Naive thymus-derived CD4-positive, alpha-beta T cell (primary cell): ENCODE results near the gene SPATA17. TPM values are rescaled to one million over a fixed set of nuclear protein-coding genes. Genes with fewer than 3 reads are reported as not detected.

Source experiments
- ATAC-seq: fragments of 150-1000 bp; cut with Tn5 transposase; 2 replicates; pipeline ENCODE4 v1.10.0; 2021; ENCODE audit warnings: mild to moderate bottlenecking, moderate library complexity
- CTCF ChIA-PET: fragments of 350-600 bp; sonication (Branson Sonifier 250); formaldehyde crosslinking; loops from one replicate; lab custom pipeline; 2021; ENCODE audit warnings: antibody characterized with exemption; lab: Charles Lee
- POLR2A ChIA-PET: fragments of 350-600 bp; sonication (Branson Sonifier 250); formaldehyde crosslinking; loops from one replicate; lab custom pipeline; 2021; ENCODE audit warnings: antibody characterized with exemption, inconsistent platforms; lab: Charles Lee
- DNase-seq, 9 donors: peaks; one replicate each; pipeline versions ENCODE4 v3.0.0 to v3.0.0-alpha.2; 2020 to 2022; ENCODE audit warnings: mixed read lengths in 1 of 9
- H3K27ac ChIP-seq: one replicate; pipeline ENCODE4 v1.7.0; 2013; ENCODE audit warnings: mild to moderate bottlenecking, low read depth, low read length, moderate library complexity
- H3K27me3 ChIP-seq, 2 donors: one replicate each; pipeline ENCODE4 v1.7.0; 2013; ENCODE audit warnings: low read length in 2 of 2, mild to moderate bottlenecking in 2 of 2, moderate library complexity in 2 of 2; ENCODE audit not compliant: control insufficient read depth in 2 of 2, insufficient read depth in 2 of 2
- H3K36me3 ChIP-seq, 3 experiments: 1 replicate in 2 of 3; 2 replicates in 1 of 3; pipeline ENCODE4 v1.7.0; 2013; ENCODE audit warnings: low read length in 3 of 3, mild to moderate bottlenecking in 3 of 3, moderate library complexity in 1 of 3; ENCODE audit not compliant: insufficient read depth in 3 of 3, control insufficient read depth in 2 of 3
- H3K4me1 ChIP-seq, 2 donors: one replicate each; pipeline ENCODE4 v1.7.0; 2013; ENCODE audit warnings: low read length in 2 of 2, mild to moderate bottlenecking in 2 of 2, moderate library complexity in 1 of 2; ENCODE audit not compliant: control insufficient read depth in 2 of 2, insufficient read depth in 2 of 2
- H3K4me3 ChIP-seq: 2 replicates; pipeline ENCODE4 v1.7.0; 2013; ENCODE audit warnings: mild to moderate bottlenecking, low read length
- H3K9me3 ChIP-seq, 3 experiments: 1 replicate in 2 of 3; 2 replicates in 1 of 3; pipeline ENCODE4 v1.7.0; 2013; ENCODE audit warnings: low read length in 3 of 3; ENCODE audit not compliant: control insufficient read depth in 2 of 3
- H3K27ac Mint-ChIP-seq, 9 donors: one replicate each; pipeline ENCODE4 v1.8.0; 2020 to 2022; ENCODE audit warnings: mixed read lengths in 9 of 9, mild to moderate bottlenecking in 8 of 9, moderate library complexity in 5 of 9, inconsistent platforms in 2 of 9
- H3K27me3 Mint-ChIP-seq, 5 donors: one replicate each; pipeline ENCODE4 v1.8.0; 2021 to 2022; ENCODE audit warnings: mixed read lengths in 5 of 5, mild to moderate bottlenecking in 1 of 5
- H3K36me3 Mint-ChIP-seq, 5 donors: one replicate each; pipeline ENCODE4 v1.8.0; 2020 to 2022; ENCODE audit warnings: mixed read lengths in 5 of 5, mild to moderate bottlenecking in 3 of 5, inconsistent platforms in 1 of 5
- H3K4me1 Mint-ChIP-seq, 7 donors: one replicate each; pipeline ENCODE4 v1.8.0; 2020 to 2022; ENCODE audit warnings: mixed read lengths in 7 of 7, mild to moderate bottlenecking in 3 of 7, inconsistent platforms in 1 of 7
- H3K4me3 Mint-ChIP-seq, 10 donors: one replicate each; pipeline ENCODE4 v1.8.0; 2020 to 2022; ENCODE audit warnings: mild to moderate bottlenecking in 10 of 10, mixed read lengths in 10 of 10, moderate library complexity in 6 of 10, inconsistent platforms in 2 of 10
- H3K9me3 Mint-ChIP-seq, 11 donors: one replicate each; pipeline ENCODE4 v1.8.0; 2020 to 2022; ENCODE audit warnings: mixed read lengths in 11 of 11, mild to moderate bottlenecking in 4 of 11, inconsistent platforms in 1 of 11, moderate library complexity in 1 of 11
- intact Hi-C, 2 donors: fragments of 100-400 bp; cut with micrococcal nuclease; formaldehyde crosslinking; loops; one replicate each; pipeline ENCODE4 v1.15.1; 2023
- polyA plus RNA-seq, 2 donors: library from polyadenylated mRNA; unstranded; fragments of 300-500 nt; fragmentation: Illumina TruSeq; gene quantifications; one replicate each; pipeline ENCODE4 v1.2.3, GENCODE V29; 2021
- total RNA-seq, 6 experiments: library from RNA in 5 of 6; stranded (reverse) in 5 of 6; gene quantifications; 1 replicate in 5 of 6; 2 replicates in 1 of 6; pipeline ENCODE4 v1.2.3 and lab custom pipeline; 2021 to 2026

Gene SPATA17
- total and polyA plus RNA-seq, 7 experiments from 2014 or later: not detected

- Histone ChIP-seq H3K9me3 (no peaks in the 10 kb centered on the region), H3K36me3 (no peaks in the 10 kb centered on the region), H3K27ac (no peak overlapping the region), H3K4me3 (no peak overlapping the region), H3K27me3 (no peaks in the 10 kb centered on the region), H3K4me1 (no peaks in the 10 kb centered on the region)
- Mint-ChIP-seq H3K27ac (no peak overlapping the region), H3K9me3 (peaks cover 0 to 11% (median 3%) of the 10 kb centered on the region in 11 donors), H3K4me3 (no peak overlapping the region), H3K4me1 (no peaks in the 10 kb centered on the region), H3K36me3 (no peaks in the 10 kb centered on the region), H3K27me3 (peaks cover 0 to 1% (median 0%) of the 10 kb centered on the region in 5 donors)
- ATAC-seq (no peak), DNase-seq (no peak)
- ChIA-PET CTCF (no interaction called here), POLR2A (no interaction called here)
- intact Hi-C loops: no loop called here
Observed at GRCh38 chr1:217895841-217896240, 264.7 kb downstream of the SPATA17 start.

- no peaks in the 10 kb centered on the region for H3K27me3 ChIP-seq
- no peak overlapping the region for H3K4me3 ChIP-seq
- peaks cover 0 to 9% (median 1%) of the 10 kb centered on the region in 11 donors for H3K9me3 Mint-ChIP-seq
- no peaks in the 10 kb centered on the region for H3K36me3 Mint-ChIP-seq
- no peak overlapping the region for H3K27ac Mint-ChIP-seq
- ATAC-seq (no peak), DNase-seq (no peak)
- H3K27me3 Mint-ChIP-seq: peaks cover 0 to 3% (median 0%) of the 10 kb centered on the region in 5 donors
- H3K9me3 ChIP-seq: no peaks in the 10 kb centered on the region
- H3K4me1 ChIP-seq: no peaks in the 10 kb centered on the region
- no peaks in the 10 kb centered on the region for H3K4me1 Mint-ChIP-seq
- H3K36me3 ChIP-seq: no peaks in the 10 kb centered on the region
- ChIA-PET POLR2A (no interaction called here), CTCF (no interaction called here)
- no peak overlapping the region for H3K4me3 Mint-ChIP-seq
- H3K27ac ChIP-seq: no peak overlapping the region
- intact Hi-C loops: no loop called here
Observed at GRCh38 chr1:217896490-217896889, 265.3 kb downstream of the SPATA17 start.

GRCh38 chr1:217897100-217897499 lies 266.0 kb downstream of the SPATA17 start:
- DNase-seq: no peak
- peaks cover 0 to 3% (median 0%) of the 10 kb centered on the region in 5 donors for H3K27me3 Mint-ChIP-seq
- POLR2A ChIA-PET: no interaction called here
- Histone ChIP-seq H3K27ac (no peak overlapping the region), H3K4me3 (no peak overlapping the region), H3K36me3 (no peaks in the 10 kb centered on the region), H3K9me3 (no peaks in the 10 kb centered on the region), H3K27me3 (no peaks in the 10 kb centered on the region), H3K4me1 (no peaks in the 10 kb centered on the region)
- no peak overlapping the region for H3K4me3 Mint-ChIP-seq
- ATAC-seq: no peak
- CTCF ChIA-PET: no interaction called here
- H3K9me3 Mint-ChIP-seq: peaks cover 0 to 9% (median 0%) of the 10 kb centered on the region in 11 donors
- H3K27ac Mint-ChIP-seq: no peak overlapping the region
- intact Hi-C loops: no loop called here
- no peaks in the 10 kb centered on the region for H3K4me1 Mint-ChIP-seq
- H3K36me3 Mint-ChIP-seq: no peaks in the 10 kb centered on the region

GRCh38 chr1:217899614-217900013 lies 268.5 kb downstream of the SPATA17 start:
- POLR2A ChIA-PET: no interaction called here
- Histone ChIP-seq H3K27ac (no peak overlapping the region), H3K9me3 (no peaks in the 10 kb centered on the region), H3K36me3 (no peaks in the 10 kb centered on the region), H3K4me1 (no peaks in the 10 kb centered on the region), H3K27me3 (no peaks in the 10 kb centered on the region), H3K4me3 (no peak overlapping the region)
- no peak for ATAC-seq
- Mint-ChIP-seq H3K4me1 (no peaks in the 10 kb centered on the region), H3K9me3 (peaks cover 0 to 9% (median 2%) of the 10 kb centered on the region in 11 donors), H3K36me3 (no peaks in the 10 kb centered on the region), H3K27ac (no peak overlapping the region), H3K4me3 (no peak overlapping the region), H3K27me3 (peaks cover 0 to 3% (median 0%) of the 10 kb centered on the region in 5 donors)
- intact Hi-C loops: no loop called here
- CTCF ChIA-PET: no interaction called here
- DNase-seq: no peak

GRCh38 chr1:217907504-217907903 lies 276.4 kb downstream of the SPATA17 start:
- H3K4me1 Mint-ChIP-seq: no peaks in the 10 kb centered on the region
- Histone ChIP-seq H3K4me3 (no peak overlapping the region), H3K27me3 (no peaks in the 10 kb centered on the region), H3K4me1 (no peaks in the 10 kb centered on the region), H3K36me3 (no peaks in the 10 kb centered on the region), H3K9me3 (no peaks in the 10 kb centered on the region), H3K27ac (no peak overlapping the region)
- ChIA-PET POLR2A (no interaction called here), CTCF (no interaction called here)
- DNase-seq (no peak), ATAC-seq (no peak)
- intact Hi-C loops: no loop called here
- no peak overlapping the region for H3K4me3 Mint-ChIP-seq
- H3K27me3 Mint-ChIP-seq: peaks cover 0 to under 1% (median 0%) of the 10 kb centered on the region in 5 donors
- H3K36me3 Mint-ChIP-seq: peaks cover 0 to 6% (median 0%) of the 10 kb centered on the region in 5 donors
- H3K27ac Mint-ChIP-seq: no peak overlapping the region
- H3K9me3 Mint-ChIP-seq: peaks cover 0 to 23% (median 8%) of the 10 kb centered on the region in 11 donors

GRCh38 chr1:217910203-217910602 lies 279.1 kb downstream of the SPATA17 start:
- no peak overlapping the region for H3K27ac ChIP-seq
- H3K9me3 Mint-ChIP-seq: peaks cover 2 to 26% (median 10%) of the 10 kb centered on the region in 11 donors
- H3K4me1 ChIP-seq: no peaks in the 10 kb centered on the region
- no peaks in the 10 kb centered on the region for H3K4me1 Mint-ChIP-seq
- no peaks in the 10 kb centered on the region for H3K9me3 ChIP-seq
- intact Hi-C loops: no loop called here
- DNase-seq: no peak
- H3K27ac Mint-ChIP-seq: no peak overlapping the region
- H3K4me3 Mint-ChIP-seq: no peak overlapping the region
- peaks cover 0 to 4% (median 0%) of the 10 kb centered on the region in 5 donors for H3K27me3 Mint-ChIP-seq
- ChIA-PET CTCF (no interaction called here), POLR2A (no interaction called here)
- ATAC-seq: no peak
- H3K27me3 ChIP-seq: no peaks in the 10 kb centered on the region
- peaks cover 0 to 6% (median 0%) of the 10 kb centered on the region in 5 donors for H3K36me3 Mint-ChIP-seq
- H3K4me3 ChIP-seq: no peak overlapping the region
- no peaks in the 10 kb centered on the region for H3K36me3 ChIP-seq

GRCh38 chr1:217910791-217911320 lies 279.7 kb downstream of the SPATA17 start:
- Histone ChIP-seq H3K27me3 (no peaks in the 10 kb centered on the region), H3K27ac (no peak overlapping the region), H3K9me3 (no peaks in the 10 kb centered on the region), H3K4me3 (no peak overlapping the region), H3K4me1 (no peaks in the 10 kb centered on the region), H3K36me3 (no peaks in the 10 kb centered on the region)
- ChIA-PET CTCF (no interaction called here), POLR2A (no interaction called here)
- no peak overlapping the region for H3K4me3 Mint-ChIP-seq
- peaks cover 0 to 4% (median 0%) of the 10 kb centered on the region in 5 donors for H3K27me3 Mint-ChIP-seq
- intact Hi-C loops: no loop called here
- no peak for DNase-seq
- H3K36me3 Mint-ChIP-seq: peaks cover 0 to 6% (median 0%) of the 10 kb centered on the region in 5 donors
- ATAC-seq: no peak
- peaks cover 2 to 26% (median 9%) of the 10 kb centered on the region in 11 donors for H3K9me3 Mint-ChIP-seq
- H3K4me1 Mint-ChIP-seq: no peaks in the 10 kb centered on the region
- H3K27ac Mint-ChIP-seq: no peak overlapping the region
